Tibial artery (tissue), 4 donors: ENCODE data around the gene KIRREL3.

Experiments
- DNase-seq, 2 donors: peaks; one replicate each; pipeline ENCODE4 v3.0.0-alpha.2; 2019
- H3K27ac ChIP-seq, 2 donors: fragments of 200-600 bp; sonication (generic) in 1 of 2; 1 replicate in 1 of 2; 2 replicates in 1 of 2; pipeline ENCODE4 v1.5.1; 2018 to 2019; ENCODE audit warnings: mild to moderate bottlenecking in 1 of 2
- H3K27me3 ChIP-seq, 2 donors: fragments of 200-600 bp; sonication (generic) in 1 of 2; one replicate each; pipeline versions ENCODE4 v1.5.1 to v1.6.0; 2016 to 2019
- H3K36me3 ChIP-seq, 3 donors: fragments of 200-600 bp; sonication (generic) in 2 of 3; one replicate each; pipeline ENCODE4 v1.5.1; 2016 to 2019; ENCODE audit warnings: mild to moderate bottlenecking in 2 of 3
- H3K4me1 ChIP-seq, 4 donors: fragments of 200-600 bp; sonication (generic) in 2 of 4; 1 replicate in 3 of 4; 2 replicates in 1 of 4; pipeline ENCODE4 v1.5.1; 2016 to 2019
- H3K4me3 ChIP-seq, 2 donors: fragments of 200-600 bp; sonication (generic) in 1 of 2; 1 replicate in 1 of 2; 2 replicates in 1 of 2; pipeline ENCODE4 v1.5.1; 2018 to 2019; ENCODE audit warnings: mild to moderate bottlenecking in 2 of 2
- H3K9me3 ChIP-seq, 3 donors: fragments of 200-600 bp; sonication (generic) in 1 of 3; one replicate each; pipeline ENCODE4 v1.5.1; 2016 to 2019
- CTCF ChIP-seq, 2 experiments: fragments of 200-600 bp in 1 of 2; fragments of 450-650 bp in 1 of 2; IDR thresholded peaks; one replicate each; pipeline ENCODE4 v1.5.1; 2017 to 2019; ENCODE audit warnings: antibody characterized with exemption in 2 of 2, mild to moderate bottlenecking in 1 of 2, moderate library complexity in 1 of 2
- intact Hi-C: fragments of 100-400 bp; cut with DNase I; formaldehyde crosslinking; loops from one replicate; pipeline ENCODE4 v1.15.0; 2023; ENCODE audit warnings: low total_unique reads

Gene KIRREL3

DNA sequence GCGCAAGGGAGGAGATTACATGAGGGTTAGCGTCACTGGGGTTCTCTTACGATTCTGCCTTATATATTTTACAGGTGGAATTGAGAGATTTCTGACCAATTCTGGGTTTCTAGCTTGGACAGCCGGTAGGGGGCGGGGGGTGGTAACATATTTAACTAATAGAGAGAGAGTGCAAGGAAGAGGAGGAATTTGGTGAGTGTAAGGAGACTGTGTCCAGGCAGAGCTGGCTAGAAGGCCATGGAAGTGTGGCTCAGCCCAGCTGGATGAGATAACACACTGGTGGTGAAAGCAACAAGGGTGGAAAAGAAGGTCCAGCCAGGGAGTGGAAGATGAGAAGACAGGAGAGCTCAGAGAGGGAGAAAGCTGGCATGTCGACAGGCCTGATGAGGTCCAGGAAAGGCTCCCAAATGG is 588.6 kb downstream of the KIRREL3 start:
- no peak overlapping the region for H3K27ac ChIP-seq
- no peaks in the 10 kb centered on the region for H3K27me3 ChIP-seq
- no peak overlapping the region for H3K4me3 ChIP-seq
- peaks cover 31 to 51% (median 31%) of the 10 kb centered on the region in 3 donors for H3K36me3 ChIP-seq
- no peak for DNase-seq
- intact Hi-C loops = loop anchor here (5.0 to 10.0 kb wide), 2 partner anchors 55 to 97 kb away; partner anchors contain the start of gene ST3GAL4
- H3K4me1 ChIP-seq = peaks cover 0 to 38% (median 31%) of the 10 kb centered on the region in 4 donors
- H3K9me3 ChIP-seq = no peaks in the 10 kb centered on the region
- no peak for TF ChIP-seq CTCF (IDR thresholded peaks at IDR 0.05)

- H3K36me3 ChIP-seq = peaks cover 32 to 58% (median 33%) of the 10 kb centered on the region in 3 donors
- intact Hi-C loops = loop anchor here (5.0 to 10.0 kb wide), 2 partner anchors 53 to 96 kb away; partner anchors contain the start of gene ST3GAL4
- no peaks in the 10 kb centered on the region for H3K9me3 ChIP-seq
- no peaks in the 10 kb centered on the region for H3K27me3 ChIP-seq
- H3K4me3 ChIP-seq = no peak overlapping the region
- H3K27ac ChIP-seq = peak overlapping the region in 1 of 2 donors; percentile 0
- peaks cover 0 to 25% (median 20%) of the 10 kb centered on the region in 4 donors for H3K4me1 ChIP-seq
- DNase-seq = no peak
- TF ChIP-seq CTCF (IDR thresholded peaks at IDR 0.05) = no peak
Measured at GRCh38 chr11:126410649-126411048, 589.9 kb downstream of the KIRREL3 start.

GRCh38 chr11:126409620-126409985 is 591.0 kb downstream of the KIRREL3 start:
- peaks cover 0 to 22% (median 10%) of the 10 kb centered on the region in 4 donors for H3K4me1 ChIP-seq
- TF ChIP-seq CTCF (IDR thresholded peaks at IDR 0.05) = no peak
- no peaks in the 10 kb centered on the region for H3K27me3 ChIP-seq
- H3K9me3 ChIP-seq = no peaks in the 10 kb centered on the region
- H3K36me3 ChIP-seq = peaks cover 32 to 58% (median 33%) of the 10 kb centered on the region in 3 donors
- H3K27ac ChIP-seq = no peak overlapping the region
- intact Hi-C loops = no loop called here
- H3K4me3 ChIP-seq = no peak overlapping the region
- no peak for DNase-seq

DNA sequence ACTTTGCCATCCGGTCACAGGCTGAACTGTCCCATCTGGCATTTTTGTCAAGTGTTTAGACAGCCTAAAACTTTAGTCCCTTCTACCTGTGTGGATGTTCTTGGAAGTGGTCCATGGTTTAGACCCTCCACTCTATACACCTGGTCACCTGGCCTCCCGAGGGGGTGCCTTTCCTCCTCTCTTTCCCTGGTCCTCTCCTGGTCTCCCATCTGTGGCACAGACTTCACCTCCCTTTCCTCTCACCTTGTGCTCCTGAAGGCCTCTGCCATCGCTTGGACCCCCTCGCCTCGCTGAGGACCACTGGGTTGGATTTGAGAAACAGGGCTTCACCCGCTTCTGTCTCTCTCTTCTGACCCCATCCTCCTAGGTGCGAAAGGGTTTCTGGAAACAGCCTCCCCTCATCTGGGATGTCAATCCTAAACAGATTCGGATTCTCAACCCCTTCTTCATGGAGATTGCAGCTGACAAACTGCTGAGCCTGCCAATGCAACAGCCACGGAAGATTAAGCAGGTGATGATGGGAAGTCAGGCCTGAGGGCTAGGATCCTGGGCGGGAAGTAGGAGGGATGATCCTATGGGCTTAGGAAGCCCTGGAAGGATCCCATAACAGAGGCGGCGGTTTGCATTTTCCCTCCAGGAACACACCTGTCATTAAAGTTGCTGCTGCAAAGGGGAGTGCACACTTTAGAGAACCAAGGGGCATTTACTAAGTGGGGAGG is 591.5 kb downstream of the KIRREL3 start:
- Histone ChIP-seq H3K4me1 (peaks cover 0 to 18% (median 4%) of the 10 kb centered on the region in 4 donors), H3K27ac (no peak overlapping the region), H3K36me3 (peaks cover 32 to 58% (median 33%) of the 10 kb centered on the region in 3 donors), H3K9me3 (no peaks in the 10 kb centered on the region), H3K27me3 (no peaks in the 10 kb centered on the region), H3K4me3 (no peak overlapping the region)
- intact Hi-C loops = no loop called here
- DNase-seq = no peak
- no peak for TF ChIP-seq CTCF (IDR thresholded peaks at IDR 0.05)

DNA sequence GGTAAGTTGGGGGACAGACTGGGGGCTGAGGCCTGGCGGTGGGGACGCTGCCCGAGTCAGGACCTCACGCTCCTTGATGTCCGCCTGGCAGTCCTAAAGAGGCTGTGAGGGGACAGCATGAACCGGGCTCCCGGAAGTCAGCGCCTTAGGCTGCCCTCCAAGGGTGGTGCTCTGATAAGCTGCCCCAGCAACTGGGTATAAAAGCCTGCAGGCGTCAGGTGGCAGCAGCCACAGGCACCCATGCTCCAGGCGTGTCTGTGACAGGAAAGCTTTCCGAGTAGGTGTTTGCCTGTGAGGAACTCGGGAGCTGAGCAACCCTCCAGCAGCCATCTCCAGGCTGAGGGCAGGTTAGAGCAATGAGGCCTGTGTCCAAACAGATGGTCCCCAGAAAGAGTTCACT is 592.1 kb downstream of the KIRREL3 start:
- Histone ChIP-seq H3K4me1 (peaks cover 0 to 14% (median 0%) of the 10 kb centered on the region in 4 donors), H3K27ac (no peak overlapping the region), H3K36me3 (peaks cover 29 to 55% (median 33%) of the 10 kb centered on the region in 3 donors), H3K9me3 (no peaks in the 10 kb centered on the region), H3K4me3 (no peak overlapping the region), H3K27me3 (no peaks in the 10 kb centered on the region)
- TF ChIP-seq CTCF (IDR thresholded peaks at IDR 0.05) = no peak
- DNase-seq = no peak
- intact Hi-C loops = no loop called here
